AG04450 (cell line): ENCODE measurements around the gene TOP3B. TPM values are rescaled to one million over a fixed set of nuclear protein-coding genes. Genes with fewer than 3 reads are reported as not detected.

ENCODE experiments used
- CTCF ChIA-PET: fragments of 300-600, 350-600 bp; formaldehyde crosslinking; extraction: SDS; loops from one replicate; lab custom pipeline; 2022; ENCODE audit warnings: antibody characterized with exemption, inconsistent platforms; lab: Charles Lee
- POLR2A ChIA-PET: fragments of 350-600 bp; formaldehyde crosslinking; extraction: SDS; loops from one replicate; lab custom pipeline; 2021; ENCODE audit warnings: antibody characterized with exemption, inconsistent platforms; lab: Yijun Ruan, JAX
- DNase-seq: peaks from one replicate; pipeline ENCODE4 v3.0.0-alpha.2; 2011; ENCODE audit warnings: low read depth, low spot score
- H3K27ac ChIP-seq: one replicate; pipeline ENCODE4 v1.5.1; 2012; ENCODE audit warnings: low read depth, low read length, control low read depth
- H3K27me3 ChIP-seq: one replicate; pipeline ENCODE4 v1.6.0; 2012; ENCODE audit warnings: low read length; ENCODE audit not compliant: control insufficient read depth, insufficient read depth
- H3K4me3 ChIP-seq: 2 replicates; pipeline ENCODE4 v1.5.1; 2011; ENCODE audit warnings: mild to moderate bottlenecking, low read depth, low read length, control low read depth
- H3K9me3 ChIP-seq: 2 replicates; pipeline ENCODE4 v1.5.1; 2012; ENCODE audit warnings: low read length; ENCODE audit not compliant: control insufficient read depth, insufficient read depth
- CTCF ChIP-seq: IDR thresholded peaks from 2 replicates; pipeline ENCODE4 v1.5.1; 2011; ENCODE audit warnings: low read depth, low read length, control low read depth, inconsistent platforms
- polyA plus RNA-seq: library from polyadenylated mRNA; depleted of rRNA; stranded (reverse); fragments of >200 nt; gene quantifications from 2 replicates; pipeline ENCODE4 v1.2.3, GENCODE V29; 2011

Gene TOP3B
- polyA plus RNA-seq, 1 experiment: 10.3 TPM

- Histone ChIP-seq H3K27me3 (no peaks in the 10 kb centered on the region), H3K9me3 (no peaks in the 10 kb centered on the region; the same call in 1 of the 2 replicates), H3K27ac (no peak overlapping the region), H3K4me3 (no peak overlapping the region)
- POLR2A ChIA-PET: no interaction called here
- TF ChIP-seq CTCF: no peak
- peak; percentile 13 for DNase-seq
- CTCF ChIA-PET: interaction anchor here (1.4 to 3.1 kb wide), 2 partner anchors 10 kb away, joined by 4 to 15 read pairs; partner anchors contain the start of gene PPM1F
These were observed 20.5 kb downstream of the TOP3B start for GRCh38 chr22:21961886-21962654.

GRCh38 chr22:21961127-21961867 lies 21.3 kb downstream of the TOP3B start:
- no peak for DNase-seq
- H3K4me3 ChIP-seq: no peak overlapping the region
- no peak for TF ChIP-seq CTCF
- POLR2A ChIA-PET: no interaction called here
- H3K27me3 ChIP-seq: no peaks in the 10 kb centered on the region
- CTCF ChIA-PET: interaction anchor here (0.9 to 3.1 kb wide), 3 partner anchors 9 to 11 kb away, joined by 3 to 15 read pairs (median 4); partner anchors contain the start of gene PPM1F
- H3K27ac ChIP-seq: no peak overlapping the region
- no peaks in the 10 kb centered on the region; the same call in 1 of the 2 replicates for H3K9me3 ChIP-seq

GRCh38 chr22:21960200-21961126 lies 22.1 kb downstream of the TOP3B start:
- no peak for TF ChIP-seq CTCF
- Histone ChIP-seq H3K27me3 (no peaks in the 10 kb centered on the region), H3K4me3 (no peak overlapping the region), H3K27ac (no peak overlapping the region), H3K9me3 (no peaks in the 10 kb centered on the region; the same call in 1 of the 2 replicates)
- POLR2A ChIA-PET: no interaction called here
- DNase-seq: no peak
- CTCF ChIA-PET: interaction anchor here (0.9 to 1.4 kb wide), 2 partner anchors 8 to 12 kb away, joined by 3 to 4 read pairs; partner anchors contain the start of gene PPM1F

- no peak overlapping the region for H3K27ac ChIP-seq
- H3K4me3 ChIP-seq: no peak overlapping the region
- no peaks in the 10 kb centered on the region; the same call in 1 of the 2 replicates for H3K9me3 ChIP-seq
- no peaks in the 10 kb centered on the region for H3K27me3 ChIP-seq
- ChIA-PET CTCF (no interaction called here), POLR2A (no interaction called here)
- no peak for TF ChIP-seq CTCF
- DNase-seq: no peak
These were observed 23.1 kb downstream of the TOP3B start for GRCh38 chr22:21959274-21960074.
